Activated T-cell treated with anti-CD3 and anti-CD28 coated beads for 1 hour (primary cell): Measurements from ENCODE around the gene GCN1.

Source experiments
- DNase-seq: peaks from one replicate; pipeline ENCODE4 v3.0.0-alpha.2; 2020; ENCODE audit warnings: low read depth

The GCN1 gene

GRCh38 chr12:120175537-120175936 is 19.0 kb downstream of the GCN1 start:
- DNase-seq = no peak

GRCh38 chr12:120175062-120175461 is 19.5 kb downstream of the GCN1 start:
- DNase-seq = no peak

GRCh38 chr12:120172053-120172452 is 22.5 kb downstream of the GCN1 start:
- DNase-seq = no peak

GRCh38 chr12:120170631-120171030 is 23.9 kb downstream of the GCN1 start:
- DNase-seq = no peak

- no peak for DNase-seq
Measured at GRCh38 chr12:120169946-120170345, 24.6 kb downstream of the GCN1 start.

GRCh38 chr12:120168337-120168736 is 26.2 kb downstream of the GCN1 start:
- DNase-seq = no peak

- DNase-seq = no peak
Measured at GRCh38 chr12:120167529-120168095, 26.9 kb downstream of the GCN1 start.

- DNase-seq = no peak
Measured at GRCh38 chr12:120164293-120164692, 30.2 kb downstream of the GCN1 start.

GRCh38 chr12:120162763-120163162 is 31.8 kb downstream of the GCN1 start:
- DNase-seq = no peak

GRCh38 chr12:120161852-120162251 is 32.7 kb downstream of the GCN1 start:
- DNase-seq = no peak

GRCh38 chr12:120159509-120160237 is 34.8 kb downstream of the GCN1 start:
- no peak for DNase-seq

- no peak for DNase-seq
Measured at GRCh38 chr12:120158351-120158750, 36.2 kb downstream of the GCN1 start.

- DNase-seq = no peak
Measured at GRCh38 chr12:120157678-120158077, 36.8 kb downstream of the GCN1 start.

- DNase-seq = no peak
Measured at GRCh38 chr12:120156315-120157259, 37.9 kb downstream of the GCN1 start.

- DNase-seq = no peak
Measured at GRCh38 chr12:120155072-120155471, 39.4 kb downstream of the GCN1 start.

- no peak for DNase-seq
Measured at GRCh38 chr12:120150919-120151525, 43.5 kb downstream of the GCN1 start.

- no peak for DNase-seq
Measured at GRCh38 chr12:120148011-120148410, 46.5 kb downstream of the GCN1 start.

GRCh38 chr12:120145164-120145563 is 49.4 kb downstream of the GCN1 start:
- no peak for DNase-seq

- no peak for DNase-seq
Measured at GRCh38 chr12:120144215-120144614, 50.3 kb downstream of the GCN1 start.

GRCh38 chr12:120142231-120142877 is 52.2 kb downstream of the GCN1 start:
- DNase-seq = no peak

- no peak for DNase-seq
Measured at GRCh38 chr12:120141336-120141735, 53.2 kb downstream of the GCN1 start.

GRCh38 chr12:120140603-120141002 is 53.9 kb downstream of the GCN1 start:
- no peak for DNase-seq
